ENCODE results near the gene MYH3.
"Not testable (repeated sequence)": the region's sequence is repeated elsewhere in the genome, so short reads cannot be mapped to it uniquely, and the experiment has no call there.

The MYH3 gene

DNA sequence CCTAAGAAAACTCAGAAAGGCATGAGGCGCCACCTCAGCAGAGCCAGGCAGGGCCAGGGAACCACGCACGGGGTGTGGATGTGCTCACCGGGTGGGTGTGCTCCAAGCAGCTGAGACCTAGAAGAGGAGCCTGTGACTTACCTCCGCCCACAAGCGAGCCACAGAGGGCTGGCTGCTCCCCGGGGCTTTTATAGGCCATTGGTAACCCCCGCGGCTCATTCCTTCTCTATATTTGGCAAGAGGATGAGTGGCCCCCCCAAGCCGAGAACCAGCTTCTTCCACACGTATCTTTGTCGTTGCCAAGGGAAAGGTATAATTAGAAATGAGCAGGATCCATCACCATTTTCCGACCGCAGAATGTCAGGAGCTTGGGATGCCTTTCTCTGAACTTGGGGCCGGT, at the start of gene MYH3:
TSS of gene MYH3 (minus strand) at position 162 of the 400 bp plus-strand sequence. CDS start 2,245 bp downstream, outside the sequence.
- no peak for DNase-seq

DNA sequence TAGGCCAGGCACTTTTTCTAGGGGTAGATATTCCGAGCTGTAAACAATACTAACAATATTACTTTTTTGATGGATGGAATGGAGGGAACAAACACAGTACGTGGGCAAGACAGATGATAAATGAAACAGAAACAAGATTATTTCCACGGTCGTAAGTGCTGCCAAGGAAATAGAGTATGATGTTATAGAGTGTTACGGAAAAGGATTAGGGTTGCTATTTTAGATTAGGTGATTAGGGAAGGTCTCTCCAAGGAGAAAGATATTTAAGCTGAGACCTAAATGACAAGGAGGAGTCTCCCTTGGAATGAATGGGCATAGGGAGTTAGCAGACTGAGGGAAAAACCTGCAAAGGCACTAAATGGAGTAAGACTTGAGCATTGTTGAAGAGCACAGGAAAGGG, 48.6 kb upstream of the MYH3 start:
- DNase-seq, result no peak

DNA sequence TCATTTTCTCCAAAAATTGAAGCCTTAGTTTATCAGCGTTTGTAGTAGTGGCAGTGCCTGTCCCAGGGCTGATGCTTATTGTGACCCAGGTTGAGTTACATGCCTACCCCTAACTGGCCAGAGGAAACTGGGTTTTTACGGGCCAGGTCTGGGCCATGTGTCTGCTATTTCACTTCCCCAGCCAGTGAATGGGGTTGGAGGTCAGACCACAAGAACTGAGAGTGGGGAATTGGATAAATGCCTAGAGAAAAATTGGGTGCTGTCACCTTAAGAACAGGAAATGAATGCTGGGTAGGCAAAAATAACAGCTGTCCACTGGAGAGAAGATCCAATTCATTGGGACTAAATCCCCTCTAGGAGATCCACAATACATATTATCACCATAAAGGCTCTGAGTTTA, 45.5 kb upstream of the MYH3 start:
- DNase-seq, result no peak

DNA sequence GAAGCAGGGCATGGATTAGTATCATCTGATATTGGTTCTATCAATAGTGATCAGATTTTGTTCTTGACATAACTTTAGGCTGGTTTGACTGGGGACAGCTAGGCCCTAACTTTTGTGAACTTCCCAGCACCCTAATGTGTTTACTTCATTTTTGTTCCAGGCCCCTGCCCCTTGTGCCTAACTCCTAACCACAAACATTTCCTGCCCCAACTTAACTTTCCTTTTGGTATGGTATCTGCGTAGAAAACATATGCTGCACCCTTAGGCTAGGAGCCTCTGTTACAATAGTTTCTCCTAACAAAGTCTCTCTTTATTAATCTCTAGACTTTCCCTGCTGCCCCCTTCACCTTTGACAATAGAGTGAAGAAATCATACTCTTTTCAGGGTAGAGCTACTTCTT, 42.7 kb upstream of the MYH3 start:
- DNase-seq, result peak; percentile 24 to 42

DNA sequence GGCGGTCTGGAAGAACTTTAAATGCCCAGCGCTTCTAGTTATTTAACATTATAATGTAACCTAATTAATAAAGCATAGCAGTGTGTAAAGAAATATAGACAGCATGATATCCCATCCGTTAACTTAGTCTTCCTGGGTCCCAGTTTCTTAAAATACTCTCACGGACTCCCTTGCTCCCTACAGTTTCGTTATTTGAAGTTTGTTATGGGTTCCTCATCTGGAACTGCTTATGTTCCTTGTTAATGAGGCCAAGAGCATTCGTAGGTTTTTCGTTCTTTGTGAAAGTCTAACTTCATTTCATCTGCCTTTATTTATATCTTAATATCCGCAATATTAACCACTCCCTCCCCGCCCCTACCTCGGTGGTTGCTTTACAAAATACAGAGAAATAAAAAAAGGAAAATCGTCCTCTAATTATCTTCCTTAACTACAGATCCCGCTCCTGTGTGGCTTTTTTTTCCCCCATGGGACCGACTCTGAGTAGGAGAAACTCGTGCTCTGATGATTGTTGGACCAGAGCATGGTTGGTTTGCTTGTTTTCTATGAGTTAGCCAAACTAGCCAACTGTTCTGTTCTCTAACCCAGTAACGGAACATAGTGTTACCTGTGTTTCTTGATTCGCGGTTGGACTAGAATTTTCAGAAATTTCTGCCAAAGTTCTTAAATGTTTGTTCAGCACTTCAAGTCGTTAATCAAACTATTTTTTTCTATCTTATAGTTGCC, 41.1 kb upstream of the MYH3 start:
- peak in 1 of 2 donors; percentile 9 for DNase-seq

DNA sequence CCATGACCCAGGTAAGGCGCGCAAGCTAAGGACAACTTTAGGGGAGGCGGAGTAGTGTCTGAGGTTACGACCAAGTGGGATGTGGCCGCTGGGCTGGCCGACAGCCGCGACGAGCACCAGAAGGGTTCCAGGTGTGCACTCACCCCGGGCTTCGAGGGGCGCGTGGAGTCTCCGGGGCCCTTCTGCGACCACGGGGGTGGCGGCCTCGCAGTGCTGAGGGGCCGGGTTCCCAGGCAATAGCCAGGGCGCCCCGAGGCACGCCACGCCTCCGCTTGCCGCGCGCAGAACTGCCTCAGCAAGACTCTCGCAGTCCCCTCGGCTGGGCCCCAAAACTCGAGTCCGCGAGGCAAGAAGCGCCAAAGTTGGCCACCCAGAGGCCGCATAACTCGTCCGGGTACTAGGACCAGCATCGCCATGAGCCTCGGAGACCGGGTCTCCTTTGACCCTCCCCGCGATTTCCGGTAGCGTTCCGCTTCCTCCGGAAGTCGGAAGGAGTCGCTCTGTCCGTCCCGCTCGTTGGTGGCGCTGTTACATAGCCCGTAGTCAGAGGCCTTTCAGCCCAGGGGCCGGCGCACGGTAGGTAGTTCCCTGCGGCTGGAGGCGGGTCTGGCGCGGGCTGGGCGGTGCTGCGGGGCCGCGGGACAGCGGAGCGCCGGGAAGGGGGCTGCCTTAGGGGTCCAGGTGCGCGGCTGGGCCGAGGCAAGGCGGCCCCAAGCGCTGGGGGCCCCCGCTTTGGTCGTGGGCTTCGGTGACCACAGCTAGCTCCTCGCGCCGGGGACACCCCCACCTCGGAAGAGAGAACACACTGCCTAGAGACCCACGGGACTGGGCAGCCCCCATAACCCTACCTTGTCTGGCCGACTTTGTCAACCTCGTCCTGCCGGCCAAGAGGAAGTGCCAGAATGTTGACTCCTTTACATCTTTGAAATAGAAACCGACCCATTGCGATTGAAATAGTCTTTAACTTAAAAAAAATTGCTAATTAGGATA, 40.3 kb upstream of the MYH3 start, which contains the start of the genes ADPRM and SCO1:
TSS of gene ADPRM (plus strand) at position 503 of the 990 bp plus-strand sequence. CDS start 7,333 bp downstream, outside the sequence.
TSS of gene SCO1 (minus strand) at position 442 of the 990 bp plus-strand sequence. CDS start at position 416, 26 bp downstream.
- peak; percentile 90 to 92 for DNase-seq

DNA sequence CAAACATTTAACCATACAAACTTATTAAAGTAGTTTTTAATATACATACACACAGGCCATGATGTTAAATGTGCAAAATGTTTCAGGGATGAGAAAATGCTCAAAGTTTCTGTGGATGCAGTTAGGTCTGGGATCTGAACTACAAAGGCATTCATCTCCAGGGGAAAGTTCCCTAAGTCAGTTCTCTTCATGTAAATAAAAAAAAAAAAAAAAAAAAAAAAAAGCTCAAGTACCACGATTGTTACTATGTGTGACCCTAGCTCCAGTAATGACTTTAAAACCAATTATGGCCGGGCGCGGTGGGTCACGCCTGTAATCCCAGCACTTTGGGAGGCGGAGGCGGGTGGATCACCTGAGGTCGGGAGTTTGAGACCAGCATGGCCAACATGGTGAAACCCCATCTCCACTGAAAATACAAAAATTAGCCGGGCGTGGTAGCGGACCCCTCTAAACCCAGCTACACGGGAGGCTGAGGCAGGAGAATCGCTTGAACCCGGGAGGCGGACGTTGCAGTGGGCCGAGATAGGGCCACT, 38.8 kb upstream of the MYH3 start:
- DNase-seq, result not testable (repeated sequence)

DNA sequence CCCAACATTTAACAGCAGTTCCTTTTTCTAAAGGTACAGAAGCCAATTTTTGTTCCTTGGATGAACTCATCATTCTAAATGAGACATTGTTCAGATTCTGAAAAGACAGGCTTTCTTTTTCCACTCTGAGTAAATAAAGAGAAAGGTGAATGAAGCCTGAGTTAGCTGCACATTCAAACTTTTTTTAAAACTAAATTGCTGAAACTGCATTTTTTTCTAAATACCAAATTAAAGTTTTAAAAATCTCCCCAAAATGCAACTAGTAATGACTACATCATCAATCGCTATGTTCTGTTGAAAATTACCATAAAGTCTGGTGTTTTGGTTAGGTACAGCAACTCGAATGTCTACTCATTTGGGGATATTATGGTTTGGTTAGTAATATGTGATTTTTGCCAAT, 30.4 kb upstream of the MYH3 start:
- DNase-seq, result no peak

DNA sequence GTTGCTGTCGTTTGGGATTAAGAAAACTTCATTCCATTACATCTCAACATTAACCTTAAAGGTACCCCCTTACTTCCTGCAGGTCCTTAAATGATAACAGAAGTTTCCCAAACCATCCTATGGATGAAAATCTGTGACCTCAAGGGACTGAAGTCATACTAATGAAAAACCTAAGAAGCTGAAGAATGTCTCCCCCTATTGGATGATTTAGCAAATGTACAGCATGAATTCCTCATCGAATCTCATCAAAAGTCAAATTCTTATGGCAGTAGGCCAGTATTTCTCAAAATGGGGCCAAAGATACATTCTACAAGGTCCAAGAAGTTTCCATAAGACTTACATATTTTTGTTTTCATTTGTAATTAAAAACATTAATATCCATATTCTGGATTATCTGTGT, 26.7 kb upstream of the MYH3 start:
- DNase-seq, result peak in 1 of 2 donors; percentile 18

DNA sequence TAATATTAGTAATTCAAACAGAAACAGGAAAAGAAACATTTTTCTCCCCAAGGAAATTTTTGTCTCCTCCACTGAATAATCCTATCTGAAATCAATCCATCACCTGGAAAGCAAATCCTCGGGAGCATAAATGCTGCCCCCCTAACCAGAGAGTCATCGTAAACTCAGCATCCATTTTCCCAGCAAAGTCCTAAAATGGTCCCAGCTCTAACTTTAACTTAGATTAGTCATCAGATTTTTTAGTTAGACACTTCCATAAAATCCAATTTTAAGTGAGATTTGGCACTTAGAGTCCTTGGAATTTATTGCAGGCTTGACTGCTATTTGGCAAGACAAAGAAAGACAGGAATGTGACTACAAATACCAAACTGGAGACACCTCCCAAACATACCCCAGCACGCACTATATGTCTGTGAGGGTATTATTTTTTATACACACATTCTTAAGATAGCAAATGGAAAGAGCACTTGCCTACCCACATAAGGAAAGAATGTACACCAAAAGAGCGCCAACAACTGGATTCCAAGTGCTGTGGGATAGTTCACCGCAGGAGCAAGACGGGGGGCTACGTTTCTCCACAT, 24.8 kb upstream of the MYH3 start:
- no peak for DNase-seq

DNA sequence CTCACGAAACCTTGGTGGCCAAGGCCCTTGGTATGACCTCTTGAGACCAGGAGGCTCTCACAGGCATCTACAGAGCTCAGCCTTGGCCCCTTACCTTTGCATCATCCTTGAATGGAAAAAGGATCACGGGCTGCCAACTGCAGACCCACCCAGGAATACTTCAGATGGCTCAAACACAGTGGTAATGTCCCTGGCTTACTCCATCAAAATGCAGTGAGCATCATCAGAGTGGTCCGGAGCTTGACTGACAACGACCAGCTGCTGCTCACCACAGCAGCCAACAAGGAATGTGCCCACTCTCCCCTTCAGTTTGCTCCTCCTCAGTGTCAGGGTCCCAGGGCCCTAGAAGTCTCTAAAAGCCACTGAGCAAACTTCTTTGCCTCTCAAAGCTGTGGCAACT, 17.6 kb upstream of the MYH3 start:
- no peak for DNase-seq

DNA sequence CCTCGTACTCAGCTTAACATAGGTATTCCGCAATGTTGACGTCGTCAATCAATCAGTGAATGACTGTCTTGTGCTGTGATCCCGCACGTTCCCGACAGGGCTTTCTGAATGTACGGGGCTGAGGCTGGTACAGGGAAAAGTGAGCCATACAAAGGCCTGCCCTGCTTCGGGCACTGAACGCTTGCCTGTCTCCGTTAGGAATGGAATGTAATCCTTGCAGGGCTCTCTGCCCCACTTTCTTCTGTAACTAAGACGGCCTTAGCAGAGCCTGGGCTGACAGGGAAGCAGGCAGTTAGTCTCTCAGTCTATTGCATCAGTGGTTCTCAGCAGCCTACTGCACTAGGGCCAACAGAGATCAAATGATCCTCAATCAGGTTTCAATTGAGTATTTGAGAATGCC, 16.2 kb upstream of the MYH3 start:
- no peak for DNase-seq

DNA sequence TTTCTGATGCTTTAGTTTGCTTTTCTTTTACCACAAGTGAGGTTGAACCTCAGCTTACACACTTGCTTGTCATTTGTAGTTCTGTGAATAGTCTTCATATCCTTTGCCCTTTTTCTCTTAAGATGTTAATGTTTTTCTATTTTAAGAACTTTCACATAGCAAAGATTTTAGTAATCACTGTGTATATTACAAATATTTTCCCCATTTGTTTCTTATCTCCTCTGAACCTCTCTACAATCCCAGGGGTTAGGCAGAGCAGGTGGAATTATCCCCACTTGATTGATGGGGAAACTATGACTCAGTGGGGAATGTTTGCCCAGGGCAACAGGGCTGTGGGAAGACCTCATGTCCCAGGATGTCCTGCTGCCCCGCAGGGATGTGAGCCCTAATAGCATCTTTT, 11.7 kb upstream of the MYH3 start:
- DNase-seq, result no peak

DNA sequence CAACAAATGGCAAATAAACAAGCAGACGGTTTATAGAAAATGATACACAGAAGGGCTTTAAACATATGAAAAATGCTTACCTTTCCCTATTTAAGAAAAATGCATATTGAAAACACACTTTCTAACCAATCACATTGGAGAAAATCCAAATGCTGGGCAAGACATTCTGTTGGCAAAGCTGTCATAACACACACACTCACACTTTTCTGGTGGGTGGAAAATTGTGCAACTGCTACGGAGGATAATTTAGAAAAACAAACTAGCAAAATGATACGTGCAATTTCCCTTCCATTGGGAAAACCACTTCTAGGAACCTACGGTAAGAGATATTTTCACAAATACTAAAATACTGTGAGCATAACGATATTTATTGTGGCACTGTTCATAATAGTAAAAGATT, 9.8 kb upstream of the MYH3 start:
- no peak for DNase-seq

DNA sequence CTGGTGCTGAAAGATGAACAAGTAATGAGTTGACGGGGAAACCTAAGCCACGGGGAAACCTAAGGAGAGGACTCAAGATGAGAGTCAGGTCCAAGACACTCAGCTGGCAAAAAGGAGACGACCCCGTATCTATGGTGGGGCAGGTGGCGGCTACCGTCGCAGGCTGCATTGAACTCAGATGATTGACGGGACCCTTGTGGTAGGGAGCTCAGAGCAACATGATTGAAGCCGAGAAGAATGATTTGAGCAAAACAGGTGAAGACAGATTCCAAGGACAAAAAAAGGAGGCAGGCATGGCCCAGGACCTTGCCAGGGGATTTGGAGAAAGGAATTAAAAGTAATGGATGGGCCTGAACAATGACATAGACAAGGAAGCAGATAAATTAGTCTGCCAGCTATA, 7.5 kb upstream of the MYH3 start:
- no peak for DNase-seq

DNA sequence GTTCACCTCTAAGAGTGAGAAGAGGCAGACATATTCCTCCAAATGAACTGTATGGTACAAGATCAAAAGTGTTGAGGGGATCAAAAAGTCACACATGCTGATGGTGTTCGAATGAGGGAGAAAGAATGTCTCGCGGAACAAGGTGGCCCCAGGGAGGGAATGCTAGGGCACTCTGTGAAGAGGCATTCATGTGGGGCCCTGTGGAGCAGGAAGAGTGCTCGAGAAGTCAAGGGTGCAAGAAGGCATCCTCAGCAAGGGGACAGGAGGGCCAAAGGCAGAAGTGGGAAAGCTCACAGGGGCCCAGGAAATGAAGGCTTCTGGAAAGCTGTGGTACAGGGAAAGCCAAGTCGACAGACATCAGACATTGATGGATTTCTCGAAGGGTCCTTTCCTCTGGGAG, 6.1 kb upstream of the MYH3 start:
- DNase-seq, result no peak

DNA sequence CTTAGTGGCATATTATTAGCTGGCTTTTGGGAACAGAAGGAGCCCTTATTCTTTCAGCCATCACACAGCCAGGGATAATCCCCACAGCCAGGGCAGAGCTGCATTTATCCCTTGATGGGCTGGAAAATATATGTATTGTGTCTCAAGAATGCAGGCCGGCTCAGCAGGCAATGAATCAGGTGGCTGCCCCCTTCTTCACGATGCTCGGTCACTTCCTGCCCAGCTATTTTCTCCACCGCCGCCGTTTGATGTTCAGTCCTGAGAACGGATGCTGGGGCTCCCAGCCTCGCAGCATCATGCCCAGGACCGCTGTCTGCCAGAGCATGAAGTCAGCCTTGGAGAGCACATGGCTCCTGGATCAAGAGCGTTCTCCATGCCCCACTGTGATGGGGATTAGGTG, 4.3 kb upstream of the MYH3 start:
- DNase-seq, result no peak

DNA sequence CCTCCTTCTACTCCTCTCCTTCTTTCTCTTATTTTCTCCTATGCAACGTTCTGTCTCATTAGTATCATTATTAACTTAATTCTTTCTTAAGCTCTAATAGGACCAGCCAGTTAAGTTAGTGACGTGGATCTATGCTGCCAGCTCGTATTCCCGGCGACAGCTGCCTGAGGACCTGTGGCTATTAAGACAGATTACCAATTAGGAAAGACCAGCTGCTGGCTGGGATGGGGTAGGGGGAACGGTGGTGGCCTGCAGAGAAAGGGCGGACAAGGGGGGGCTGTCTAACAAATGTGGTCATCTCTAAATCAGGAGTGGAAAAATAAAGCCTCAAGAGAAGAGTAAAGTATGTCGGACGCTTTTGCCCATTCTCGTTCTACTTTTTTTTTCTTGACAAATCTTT, 770 bp upstream of the MYH3 start:
- no peak for DNase-seq

DNA sequence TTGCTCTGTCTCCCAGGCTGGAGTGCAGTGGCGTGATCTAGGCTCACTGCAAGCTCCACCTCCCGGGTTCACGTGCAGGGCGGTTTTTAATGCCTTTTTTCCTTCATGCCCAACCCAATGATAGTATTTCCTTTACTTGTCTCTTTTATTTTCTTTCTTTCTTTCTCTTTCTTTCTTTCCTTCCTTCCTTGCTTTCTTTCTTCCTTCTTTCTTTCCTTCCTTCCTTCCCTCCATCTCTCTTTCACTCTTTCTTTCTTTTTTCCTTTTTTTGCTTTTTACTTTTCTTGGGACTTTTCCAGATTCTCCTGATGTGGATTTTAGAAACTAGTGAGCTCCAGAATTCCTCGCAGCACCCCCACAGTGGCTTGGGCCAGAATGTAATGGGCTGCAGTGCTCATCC, 3.1 kb downstream of the MYH3 start:
- DNase-seq, result no peak

DNA sequence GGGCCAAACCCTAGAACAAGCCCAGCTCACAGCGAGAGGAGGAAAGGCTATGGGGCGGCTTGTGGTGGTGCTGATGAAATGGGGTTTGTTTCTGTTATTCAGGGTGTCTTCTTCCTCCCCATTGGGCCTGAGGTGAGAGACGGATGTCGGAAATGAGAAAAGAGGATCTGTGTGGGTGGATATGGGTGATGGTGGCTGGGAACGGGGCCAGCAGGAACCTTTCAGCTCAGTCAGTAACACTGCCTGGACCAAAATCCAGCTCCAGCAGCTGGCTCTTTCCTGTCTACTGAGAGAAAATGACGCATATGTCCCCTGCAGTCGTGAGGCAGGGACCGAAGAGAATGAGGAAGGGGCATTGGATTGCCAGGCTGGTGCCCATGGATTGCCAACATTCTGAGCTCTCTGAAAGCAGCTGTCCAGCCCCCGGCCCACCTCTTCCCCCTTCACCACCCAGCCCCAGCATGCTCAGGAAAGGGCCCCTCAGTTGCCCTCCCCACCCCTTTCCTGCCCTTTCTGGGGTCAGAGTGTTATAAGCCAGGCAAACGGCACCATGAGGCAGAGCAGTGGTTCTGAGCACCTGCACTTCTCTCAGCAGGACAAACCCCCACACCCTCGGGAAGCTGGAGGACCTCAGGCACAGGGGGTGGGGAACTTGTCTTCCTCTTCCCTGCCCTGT, 4.0 kb downstream of the MYH3 start:
- no peak for DNase-seq

DNA sequence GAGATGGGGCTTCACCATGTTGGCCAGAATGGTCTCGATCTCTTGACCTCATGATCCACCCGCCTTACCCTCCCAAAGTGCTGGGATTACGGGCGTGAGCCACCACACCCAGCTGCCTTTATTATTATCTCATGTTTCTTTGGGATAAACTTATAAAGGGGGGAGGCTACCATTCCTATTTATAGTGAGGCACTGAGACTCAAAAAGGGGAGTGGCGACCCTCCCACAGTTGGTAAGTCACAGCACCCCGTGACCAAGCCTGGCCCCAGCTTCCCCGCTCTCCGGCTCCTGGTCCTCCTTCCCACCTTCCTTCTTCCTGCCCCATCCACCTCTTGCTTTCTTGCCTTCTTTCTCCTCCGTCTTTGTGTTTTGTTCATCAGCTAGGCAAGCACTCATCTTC, 5.2 kb downstream of the MYH3 start:
- no peak for DNase-seq

DNA sequence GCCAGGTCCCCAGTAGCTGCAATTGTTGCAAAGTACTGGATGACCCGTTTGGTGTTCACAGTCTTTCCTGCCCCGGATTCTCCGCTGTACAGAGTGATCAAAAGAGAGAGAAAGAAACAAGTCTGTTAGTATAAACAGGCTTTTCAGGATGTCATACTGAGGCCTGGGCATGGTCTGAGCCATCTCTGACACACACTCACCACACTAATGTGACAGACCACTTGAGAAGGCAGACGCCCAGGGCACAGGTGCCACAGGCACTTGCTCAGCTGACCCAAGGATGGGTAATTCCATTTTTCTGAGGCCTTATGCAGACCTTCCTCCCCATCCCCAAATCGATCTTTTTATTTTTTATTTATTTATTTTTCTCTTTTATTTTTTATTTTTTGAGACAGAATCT, 7.5 kb downstream of the MYH3 start:
- DNase-seq, result no peak

DNA sequence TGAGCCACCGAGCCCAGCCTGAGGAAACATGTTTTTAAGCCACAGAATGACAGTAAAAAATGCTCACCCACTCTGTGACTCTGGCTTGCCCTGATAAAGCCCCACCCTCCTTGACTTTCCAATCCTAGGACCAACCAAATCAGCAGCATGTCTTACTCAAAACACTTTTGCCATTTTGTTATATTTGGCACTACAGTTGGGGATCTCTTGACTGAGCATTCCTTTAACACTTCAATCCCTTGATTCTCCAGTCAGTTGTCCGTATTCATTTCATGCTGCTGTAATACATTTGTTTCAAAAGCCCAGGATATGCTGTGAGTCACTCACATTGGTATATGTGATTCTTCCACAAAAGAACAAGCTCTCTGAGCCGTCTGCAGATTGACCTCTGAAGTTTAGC, 8.2 kb downstream of the MYH3 start:
- no peak for DNase-seq

Data from CD4-positive, alpha-beta T cell treated with Interleukin-4 for 1 hour (primary cell).